K562 (cell line): ENCODE results near the gene TENM4. TPM values are rescaled to one million over a fixed set of nuclear protein-coding genes. Genes with fewer than 3 reads are reported as not detected.

Source experiments
- ATAC-seq: fragments of 200-7000 bp; cut with Tn5 transposase; 3 replicates; pipeline ENCODE4 v1.9.1; 2020; ENCODE audit warnings: moderate library complexity
- BruUV-seq: library from RNA; stranded (reverse); fragments of 400-500 nt; replicated peaks from 2 replicates; lab custom pipeline; 2021; lab: Mats Ljungman, UMichigan
- CTCF ChIA-PET: fragments of 300-600 bp; formaldehyde crosslinking; extraction: SDS; loops from one replicate; lab custom pipeline; 2021; ENCODE audit warnings: low intra/inter-chr PET ratio; lab: Yijun Ruan, JAX
- POLR2A ChIA-PET: fragments of 300-600, 350-650 bp; sonication (Branson Sonifier 250); formaldehyde crosslinking; extraction: SDS; loops from one replicate; lab custom pipeline; 2021; ENCODE audit warnings: antibody characterized with exemption, inconsistent platforms; lab: Yijun Ruan, JAX
- DNase-seq, 4 experiments: peaks; one replicate each; pipeline versions ENCODE4 v3.0.0 to v3.0.0-alpha.2; 2011 to 2018; ENCODE audit warnings: low spot score in 3 of 4, mixed read lengths in 3 of 4; ENCODE audit errors: extremely low read depth in 1 of 4
- FAIRE-seq: peaks from 2 replicates; lab custom pipeline; 2011; peaks lifted over from hg19 to GRCh38; lab: Jason Lieb, UNC
- H2AFZ ChIP-seq: 2 replicates; pipeline ENCODE4 v1.6.0; 2011; ENCODE audit warnings: low read depth, low read length, control low read depth, inconsistent platforms
- H3K27ac ChIP-seq: fragments of 200-600 bp; 3 replicates; pipeline ENCODE4 v1.8.0; 2011; ENCODE audit warnings: low read depth, mild to moderate bottlenecking, control low read depth, inconsistent platforms, low read length, moderate library complexity, mixed read lengths; ENCODE audit errors: extremely low read depth
- H3K27me3 ChIP-seq, 2 experiments: fragments of 300-600 bp in 1 of 2; 2 replicates in 1 of 2; 3 replicates in 1 of 2; pipeline versions ENCODE4 v1.6.0 to v1.8.0; 2011; ENCODE audit warnings: inconsistent platforms in 2 of 2, low read length in 2 of 2, mild to moderate bottlenecking in 1 of 2, mixed read lengths in 1 of 2, moderate library complexity in 1 of 2; ENCODE audit not compliant: control insufficient read depth in 2 of 2, insufficient read depth in 2 of 2
- H3K36me3 ChIP-seq: fragments of 300-600 bp; 3 replicates; pipeline ENCODE4 v1.8.0; 2011; ENCODE audit warnings: mild to moderate bottlenecking, low read length, inconsistent platforms; ENCODE audit not compliant: control insufficient read depth, insufficient read depth
- H3K4me1 ChIP-seq, 2 experiments: fragments of 200-600 bp in 1 of 2; replicated peaks in 1 of 2; 2 replicates in 1 of 2; 3 replicates in 1 of 2; pipeline versions ENCODE4 v1.5.1 to v1.8.0; 2011; ENCODE audit warnings: inconsistent platforms in 2 of 2, low read length in 2 of 2, mild to moderate bottlenecking in 1 of 2, mixed read lengths in 1 of 2, moderate library complexity in 1 of 2; ENCODE audit not compliant: control insufficient read depth in 2 of 2, insufficient read depth in 2 of 2
- H3K4me2 ChIP-seq: 2 replicates; pipeline ENCODE4 v1.6.1; 2011; ENCODE audit warnings: low read length, control low read depth, inconsistent platforms, mixed read lengths; ENCODE audit not compliant: insufficient read depth
- H3K4me3 ChIP-seq: fragments of 200-600 bp; sonication (generic), shearing (Covaris generic); 2 replicates; pipeline ENCODE4 v1.5.1; 2016; ENCODE audit warnings: control low read depth, inconsistent platforms
- H3K79me2 ChIP-seq: fragments of 200-600 bp; 3 replicates; pipeline ENCODE4 v1.8.0; 2011; ENCODE audit warnings: low read length, inconsistent platforms; ENCODE audit not compliant: control insufficient read depth, insufficient read depth
- H3K9ac ChIP-seq, 2 experiments: 2 replicates each; pipeline versions ENCODE4 v1.6.0 to v1.6.1; 2011; ENCODE audit warnings: low read depth in 2 of 2, low read length in 2 of 2, control low read depth in 1 of 2, inconsistent platforms in 1 of 2, mild to moderate bottlenecking in 1 of 2, mixed read lengths in 1 of 2; ENCODE audit not compliant: insufficient read depth in 1 of 2
- H3K9me1 ChIP-seq: one replicate; pipeline ENCODE4 v1.6.0; 2011; ENCODE audit warnings: inconsistent platforms, mild to moderate bottlenecking, low read length, moderate library complexity; ENCODE audit not compliant: control insufficient read depth, insufficient read depth
- H3K9me3 ChIP-seq: replicated peaks from 2 replicates; pipeline ENCODE4 v1.5.1; 2011; ENCODE audit warnings: low read depth, low read length, inconsistent platforms; ENCODE audit not compliant: control insufficient read depth, insufficient read depth
- H4K20me1 ChIP-seq: replicated peaks from 2 replicates; pipeline ENCODE4 v1.6.1; 2011; ENCODE audit warnings: low read length, inconsistent platforms, mixed read lengths; ENCODE audit not compliant: control insufficient read depth, insufficient read depth
- BACH1 ChIP-seq: fragments of 200-800 bp; sonication (Bioruptor generic); IDR thresholded peaks from 2 replicates; pipeline ENCODE4 v1.6.1; 2016; ENCODE audit warnings: missing genetic modification characterization, missing compliant biosample characterization
- C11orf30 ChIP-seq: fragments of 450-650 bp; IDR thresholded peaks from 2 replicates; pipeline ENCODE4 v1.6.1; 2016; ENCODE audit warnings: low read depth, mild to moderate bottlenecking
- CBFA2T2 ChIP-seq: fragments of 450-650 bp; conservative IDR thresholded peaks from 2 replicates; pipeline ENCODE4 v1.6.1; 2017; ENCODE audit warnings: mild to moderate bottlenecking
- ELF2 ChIP-seq: fragments of 250-450 bp; sonication (Bioruptor Pico); IDR thresholded peaks from 2 replicates; pipeline ENCODE4 v1.5.0; 2021; ENCODE audit warnings: mild to moderate bottlenecking
- FOXP1 ChIP-seq: sonication (generic); formaldehyde crosslinking; IDR thresholded peaks from 2 replicates; pipeline ENCODE4 v1.8.0; 2022; ENCODE audit warnings: mild to moderate bottlenecking, missing genetic modification reagents
- HDAC3 ChIP-seq: fragments of 450-650 bp; IDR thresholded peaks from 2 replicates; pipeline ENCODE4 v1.6.1; 2018; ENCODE audit warnings: borderline replicate concordance, mild to moderate bottlenecking, moderate library complexity; ENCODE audit not compliant: partially characterized antibody
- JUN ChIP-seq, 2 experiments: sonication (generic) in 1 of 2; formaldehyde crosslinking in 1 of 2; IDR thresholded peaks; 2 replicates each; pipeline versions ENCODE4 v1.6.1 to v1.8.0; 2012 to 2022; ENCODE audit warnings: borderline replicate concordance in 2 of 2, mild to moderate bottlenecking in 2 of 2, improper control_type of control experiment in 1 of 2, low read depth in 1 of 2, low read length in 1 of 2, missing genetic modification reagents in 1 of 2
- PHF8 ChIP-seq: fragments of 200-600 bp; sonication (generic); IDR thresholded peaks from 2 replicates; pipeline ENCODE4 v1.6.1; 2012; ENCODE audit warnings: mixed run types, mild to moderate bottlenecking, inconsistent platforms, low read length, moderate library complexity, borderline replicate concordance
- RNF2 ChIP-seq: sonication (generic); IDR thresholded peaks from 2 replicates; pipeline ENCODE4 v1.6.1; 2016
- STAG1 ChIP-seq: sonication (generic); formaldehyde crosslinking; IDR thresholded peaks from 2 replicates; pipeline ENCODE4 v1.5.0; 2020; ENCODE audit warnings: missing genetic modification reagents, borderline replicate concordance
- ZNF77 ChIP-seq: fragments of 250-450 bp; sonication (Bioruptor Pico); IDR thresholded peaks from 2 replicates; pipeline ENCODE4 v1.5.0; 2020
- WGBS: fragments of 100-300 bp; shearing (Covaris generic); methylation state at CpG from one replicate; pipeline ENCODE4 v1.1.6; 2016; ENCODE audit warnings: low coverage, mixed read lengths; ENCODE audit not compliant: insufficient coverage; ENCODE audit errors: missing lambda C conversion rate; 5-methylcytosine and 5-hydroxymethylcytosine counted together
- in situ Hi-C: fragments of 300-500 bp; cut with MboI; formaldehyde crosslinking; loops from 4 replicates; pipeline ENCODE4 v1.15.0; 2018; ENCODE audit warnings: inconsistent platforms, mixed read lengths
- intact Hi-C: fragments of 100-400 bp; cut with micrococcal nuclease; formaldehyde crosslinking; loops from 2 replicates; pipeline ENCODE4 v1.14.2; 2022
- polyA plus RNA-seq, 8 experiments: library from polyadenylated mRNA; depleted of rRNA in 4 of 8; stranded (reverse) in 5 of 8; unstranded in 3 of 8; fragments of >200 nt; fragmentation: Nextera tagmentation in 2 of 8; fragmentation: Illumina TruSeq in 1 of 8; extraction: Ambion mirVana in 2 of 8; extraction: Trizol in 1 of 8; gene quantifications; 2 replicates each; pipeline versions ENCODE4 v1.2.1 to v1.2.3, GENCODE V29; 2011 to 2014; ENCODE audit warnings: inconsistent platforms in 1 of 8, missing spikeins in 1 of 8
- total RNA-seq, 7 experiments: library from RNA; depleted of rRNA in 6 of 7; stranded (reverse); fragments of >200 nt in 6 of 7; fragmentation: Illumina TruSeq in 2 of 7; extraction: Trizol in 2 of 7; gene quantifications; 2 replicates each; pipeline versions ENCODE4 v1.2.1 to v1.2.3, GENCODE V29; 2011 to 2021; ENCODE audit warnings: low replicate concordance in 1 of 7
- TF ChIP-seq, protein P1 (sequence below): fragments of 250-450 bp; sonication (Bioruptor Pico); IDR thresholded peaks from 2 replicates; pipeline ENCODE4 v1.6.1; 2021; ENCODE audit warnings: mild to moderate bottlenecking

The TENM4 gene
- total and polyA plus RNA-seq, 9 of the 15 experiments (the other 6 are each of a cell fraction or from before 2014, with no cell fraction given) = 0.16 TPM; not detected in 8

DNA sequence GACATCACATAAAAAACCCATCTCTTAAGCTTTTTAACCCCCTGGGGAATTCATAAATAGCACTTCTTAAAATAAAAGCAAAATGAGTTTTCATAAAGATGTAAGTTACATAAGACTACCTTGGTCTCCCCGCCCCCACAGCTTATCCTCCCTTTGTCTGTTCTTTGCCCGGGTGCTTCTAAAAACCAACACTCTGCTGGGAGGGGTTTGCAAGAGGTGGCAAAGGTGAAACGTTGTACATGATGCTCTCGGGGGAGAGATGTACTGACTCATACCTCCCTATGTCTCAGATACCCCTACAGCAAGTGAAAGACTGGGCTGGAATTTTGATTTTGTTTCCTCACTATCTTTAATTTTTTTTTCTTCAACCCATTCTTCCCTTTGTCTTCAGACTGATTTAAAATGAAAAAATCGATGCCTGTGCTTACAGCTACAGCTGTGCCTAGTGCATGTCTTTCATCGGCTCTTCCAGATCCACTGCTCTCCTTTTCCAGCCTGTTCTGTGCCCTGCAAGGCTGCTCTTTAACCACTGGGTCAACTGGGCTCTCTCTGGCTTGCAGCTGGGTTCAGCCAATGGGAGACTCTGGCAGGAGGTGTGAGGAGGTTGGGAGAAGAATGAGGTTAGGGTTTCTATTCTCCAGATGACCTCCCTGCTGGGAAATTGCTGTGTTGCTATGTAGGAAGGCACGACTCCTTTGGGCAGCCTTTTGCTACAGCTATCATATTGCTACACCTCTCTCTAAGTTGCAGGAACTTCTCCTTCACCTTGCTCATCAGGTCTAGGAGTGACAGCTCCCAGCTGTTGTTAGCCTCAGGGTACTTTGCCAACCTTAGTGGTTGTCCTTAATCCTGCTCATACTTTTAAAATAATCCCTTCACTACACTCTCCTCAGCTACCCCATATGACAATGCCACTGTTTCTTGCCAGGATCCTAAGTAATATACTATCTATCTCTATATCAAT, 266.5 kb downstream of the TENM4 start:
- POLR2A ChIA-PET = interaction anchor here (1.0 kb wide), 1 partner anchor 77 kb away, joined by 5 read pairs; no protein-coding TSS in a partner anchor
- no TSS peak for BruUV-seq
- Histone ChIP-seq H4K20me1 (no peaks in the 10 kb centered on the region), H3K27me3 (no peaks in the 10 kb centered on the region), H3K4me3 (no peak overlapping the region), H3K4me2 (no peak overlapping the region), H3K4me1 (no peaks in the 10 kb centered on the region), H3K36me3 (no peaks in the 10 kb centered on the region), H3K79me2 (no peaks in the 10 kb centered on the region), H3K9me1 (no peaks in the 10 kb centered on the region), H3K9me3 (no peaks in the 10 kb centered on the region), H2AFZ (no peak overlapping the region), H3K9ac (no peak overlapping the region), H3K27ac (no peak overlapping the region)
- no peak for FAIRE-seq
- intact Hi-C loops (no loop called here), in situ Hi-C loops (no loop called here)
- WGBS = 0% methylated on average over 7 of the region's 7 CpGs
- ATAC-seq = no peak
- no peak for DNase-seq
- CTCF ChIA-PET = no interaction called here
- TF ChIP-seq C11orf30 (no peak), ELF2 (no peak), STAG1 (no peak), RNF2 (no peak), CBFA2T2 (no peak), PHF8 (no peak), JUN (IDR thresholded peaks at IDR 0.05; ENCODE audit: borderline replicate concordance, low read depth, low read length) (no peak), JUN (CRISPR knock-in tag; IDR thresholded peaks at IDR 0.05; ENCODE audit: borderline replicate concordance) (no peak), ZNF77 (no peak), BACH1 (tag) (no peak), FOXP1 (CRISPR knock-in tag) (no peak), HDAC3 (no peak)
- TF ChIP-seq, protein P1, sequence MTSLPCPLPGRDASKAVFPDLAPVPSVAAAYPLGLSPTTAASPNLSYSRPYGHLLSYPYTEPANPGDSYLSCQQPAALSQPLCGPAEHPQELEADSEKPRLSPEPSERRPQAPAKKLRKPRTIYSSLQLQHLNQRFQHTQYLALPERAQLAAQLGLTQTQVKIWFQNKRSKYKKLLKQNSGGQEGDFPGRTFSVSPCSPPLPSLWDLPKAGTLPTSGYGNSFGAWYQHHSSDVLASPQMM = no peak
